Liver (tissue), 9 donors: ENCODE data around the gene RAB27B. TPM values are rescaled to one million over a fixed set of nuclear protein-coding genes. Genes with fewer than 3 reads are reported as not detected.

Source experiments
- DNase-seq: peaks from one replicate; pipeline ENCODE4 v3.0.0-alpha.2; 2017; ENCODE audit warnings: low spot score
- H3K27ac ChIP-seq, 2 donors: one replicate each; pipeline ENCODE4 v1.7.0; 2013; ENCODE audit warnings: inconsistent platforms in 2 of 2, low read length in 2 of 2, control low read depth in 1 of 2, low read depth in 1 of 2, mild to moderate bottlenecking in 1 of 2
- H3K27me3 ChIP-seq, 4 donors: one replicate each; pipeline versions ENCODE4 v1.6.1 to v1.7.0; 2013; ENCODE audit warnings: low read length in 3 of 4, inconsistent platforms in 1 of 4, mild to moderate bottlenecking in 1 of 4, moderate library complexity in 1 of 4; ENCODE audit not compliant: control insufficient read depth in 4 of 4, insufficient read depth in 4 of 4
- H3K36me3 ChIP-seq, 4 donors: one replicate each; pipeline versions ENCODE4 v1.6.1 to v1.7.0; 2013; ENCODE audit warnings: low read length in 3 of 4, mild to moderate bottlenecking in 3 of 4, low read depth in 1 of 4, moderate library complexity in 1 of 4; ENCODE audit not compliant: control insufficient read depth in 4 of 4, insufficient read depth in 3 of 4
- H3K4me1 ChIP-seq, 4 donors: one replicate each; pipeline versions ENCODE4 v1.6.1 to v1.7.0; 2013; ENCODE audit warnings: low read length in 3 of 4, mild to moderate bottlenecking in 3 of 4, moderate library complexity in 1 of 4; ENCODE audit not compliant: control insufficient read depth in 4 of 4, insufficient read depth in 4 of 4
- H3K4me3 ChIP-seq, 3 donors: one replicate each; pipeline versions ENCODE4 v1.6.1 to v1.7.0; 2013; ENCODE audit warnings: low read length in 3 of 3, control low read depth in 1 of 3, low read depth in 1 of 3, mild to moderate bottlenecking in 1 of 3
- H3K9ac ChIP-seq, 2 donors: one replicate each; pipeline ENCODE4 v1.7.0; 2013; ENCODE audit warnings: low read length in 2 of 2, mild to moderate bottlenecking in 2 of 2, moderate library complexity in 2 of 2, control low read depth in 1 of 2, low read depth in 1 of 2
- H3K9me3 ChIP-seq, 4 donors: one replicate each; pipeline versions ENCODE4 v1.6.1 to v1.7.0; 2013; ENCODE audit warnings: low read length in 3 of 4; ENCODE audit not compliant: control insufficient read depth in 4 of 4
- ATF3 ChIP-seq: IDR thresholded peaks from 2 replicates; pipeline ENCODE4 v1.6.1; 2016; ENCODE audit warnings: antibody characterized with exemption
- CTCF ChIP-seq: fragments of 150-350 bp; IDR thresholded peaks from 2 replicates; pipeline ENCODE4 v1.5.1; 2017; ENCODE audit warnings: improper control_type of control experiment, low read depth, low read length; ENCODE audit not compliant: missing input control
- EGR1 ChIP-seq, 2 donors: IDR thresholded peaks; 2 replicates each; pipeline ENCODE4 v1.6.1; 2016 to 2018; ENCODE audit warnings: antibody characterized with exemption in 2 of 2, low read depth in 2 of 2
- FOXA1 ChIP-seq: IDR thresholded peaks from 2 replicates; pipeline ENCODE4 v1.6.1; 2016; ENCODE audit warnings: antibody characterized with exemption
- FOXA2 ChIP-seq: IDR thresholded peaks from 2 replicates; pipeline ENCODE4 v1.6.1; 2016; ENCODE audit warnings: antibody characterized with exemption
- GABPA ChIP-seq, 2 donors: IDR thresholded peaks in 1 of 2; conservative IDR thresholded peaks in 1 of 2; 2 replicates each; pipeline ENCODE4 v1.6.1; 2016; ENCODE audit warnings: antibody characterized with exemption in 2 of 2, mild to moderate bottlenecking in 1 of 2, moderate library complexity in 1 of 2
- HNF4A ChIP-seq, 2 donors: conservative IDR thresholded peaks; 2 replicates each; pipeline ENCODE4 v1.6.1; 2016; ENCODE audit warnings: antibody characterized with exemption in 2 of 2, mild to moderate bottlenecking in 2 of 2
- HNF4G ChIP-seq: IDR thresholded peaks from 2 replicates; pipeline ENCODE4 v1.6.1; 2016; ENCODE audit warnings: antibody characterized with exemption
- JUND ChIP-seq, 2 donors: IDR thresholded peaks; 2 replicates each; pipeline ENCODE4 v1.6.1; 2016; ENCODE audit warnings: antibody characterized with exemption in 2 of 2
- NR2F2 ChIP-seq: IDR thresholded peaks from 2 replicates; pipeline ENCODE4 v1.6.1; 2016; ENCODE audit warnings: antibody characterized with exemption
- RAD21 ChIP-seq, 2 donors: IDR thresholded peaks; 2 replicates each; pipeline ENCODE4 v1.6.1; 2016; ENCODE audit warnings: antibody characterized with exemption in 2 of 2, mild to moderate bottlenecking in 2 of 2
- RXRA ChIP-seq, 2 donors: IDR thresholded peaks; 2 replicates each; pipeline ENCODE4 v1.6.1; 2017 to 2018; ENCODE audit warnings: antibody characterized with exemption in 2 of 2, mild to moderate bottlenecking in 1 of 2
- SP1 ChIP-seq: IDR thresholded peaks from 2 replicates; pipeline ENCODE4 v1.6.1; 2018; ENCODE audit warnings: antibody characterized with exemption, mild to moderate bottlenecking
- TAF1 ChIP-seq: conservative IDR thresholded peaks from 2 replicates; pipeline ENCODE4 v1.6.1; 2016; ENCODE audit warnings: antibody characterized with exemption, mild to moderate bottlenecking
- YY1 ChIP-seq: IDR thresholded peaks from 2 replicates; pipeline ENCODE4 v1.6.1; 2016; ENCODE audit warnings: antibody characterized with exemption, mild to moderate bottlenecking
- ZBTB33 ChIP-seq: IDR thresholded peaks from 2 replicates; pipeline ENCODE4 v1.6.1; 2016; ENCODE audit warnings: antibody characterized with exemption
- WGBS: extraction: QIAGEN DNeasy Blood & Tissue Kit; methylation state at CpG from one replicate; pipeline ENCODE4 v1.1.7; 2013; 5-methylcytosine and 5-hydroxymethylcytosine counted together
- polyA plus RNA-seq, 2 donors: library from polyadenylated mRNA; stranded (reverse) in 1 of 2; unstranded in 1 of 2; fragments of 200-250 nt in 1 of 2; fragments of >200 nt in 1 of 2; fragmentation: Nextera tagmentation in 1 of 2; extraction: Ambion mirVana in 1 of 2; gene quantifications; one replicate each; pipeline versions ENCODE4 v1.2.1 to v1.2.3, GENCODE V29; 2013 to 2015
- total RNA-seq, 2 donors: library from RNA; depleted of rRNA; stranded (reverse); fragments of >200 nt; gene quantifications; one replicate each; pipeline ENCODE4 v1.2.3, GENCODE V29; 2014
- TF ChIP-seq, protein P1 (sequence below): IDR thresholded peaks from 2 replicates; pipeline ENCODE4 v1.6.1; 2016; ENCODE audit warnings: antibody characterized with exemption
- TF ChIP-seq, protein P2 (sequence below): IDR thresholded peaks from 2 replicates; pipeline ENCODE4 v1.6.1; 2016; ENCODE audit warnings: antibody characterized with exemption, mild to moderate bottlenecking
- donor health status: healthy.
- donor health status: healthy.
- donor health status: healthy.
- donor health status: healthy.
- donor health status: healthy.

RAB27B gene
- total and polyA plus RNA-seq, 4 donors, result 0.13 to 4.5 (median 0.24) TPM

- Histone ChIP-seq H3K9ac (no peak overlapping the region), H3K9me3 (no peaks in the 10 kb centered on the region), H3K4me3 (no peak overlapping the region), H3K36me3 (no peaks in the 10 kb centered on the region), H3K4me1 (no peaks in the 10 kb centered on the region), H3K27me3 (no peaks in the 10 kb centered on the region), H3K27ac (no peak overlapping the region)
- no peak for DNase-seq
- TF ChIP-seq SP1 (no peak), CTCF (no peak), ZBTB33 (no peak), NR2F2 (no peak), ATF3 (no peak), EGR1 (IDR thresholded peaks at IDR 0.05; ENCODE audit: low read depth in 2 of 2) (no peak), YY1 (no peak), TAF1 (no peak), GABPA (IDR thresholded peaks at IDR 0.05 in 1 of 2, conservative IDR thresholded peaks at IDR 0.05 in 1 of 2) (no peak), FOXA1 (no peak), HNF4G (no peak), FOXA2 (no peak)
- TF ChIP-seq, protein P1, sequence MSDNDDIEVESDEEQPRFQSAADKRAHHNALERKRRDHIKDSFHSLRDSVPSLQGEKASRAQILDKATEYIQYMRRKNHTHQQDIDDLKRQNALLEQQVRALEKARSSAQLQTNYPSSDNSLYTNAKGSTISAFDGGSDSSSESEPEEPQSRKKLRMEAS, result no peak
- TF ChIP-seq, protein P2, sequence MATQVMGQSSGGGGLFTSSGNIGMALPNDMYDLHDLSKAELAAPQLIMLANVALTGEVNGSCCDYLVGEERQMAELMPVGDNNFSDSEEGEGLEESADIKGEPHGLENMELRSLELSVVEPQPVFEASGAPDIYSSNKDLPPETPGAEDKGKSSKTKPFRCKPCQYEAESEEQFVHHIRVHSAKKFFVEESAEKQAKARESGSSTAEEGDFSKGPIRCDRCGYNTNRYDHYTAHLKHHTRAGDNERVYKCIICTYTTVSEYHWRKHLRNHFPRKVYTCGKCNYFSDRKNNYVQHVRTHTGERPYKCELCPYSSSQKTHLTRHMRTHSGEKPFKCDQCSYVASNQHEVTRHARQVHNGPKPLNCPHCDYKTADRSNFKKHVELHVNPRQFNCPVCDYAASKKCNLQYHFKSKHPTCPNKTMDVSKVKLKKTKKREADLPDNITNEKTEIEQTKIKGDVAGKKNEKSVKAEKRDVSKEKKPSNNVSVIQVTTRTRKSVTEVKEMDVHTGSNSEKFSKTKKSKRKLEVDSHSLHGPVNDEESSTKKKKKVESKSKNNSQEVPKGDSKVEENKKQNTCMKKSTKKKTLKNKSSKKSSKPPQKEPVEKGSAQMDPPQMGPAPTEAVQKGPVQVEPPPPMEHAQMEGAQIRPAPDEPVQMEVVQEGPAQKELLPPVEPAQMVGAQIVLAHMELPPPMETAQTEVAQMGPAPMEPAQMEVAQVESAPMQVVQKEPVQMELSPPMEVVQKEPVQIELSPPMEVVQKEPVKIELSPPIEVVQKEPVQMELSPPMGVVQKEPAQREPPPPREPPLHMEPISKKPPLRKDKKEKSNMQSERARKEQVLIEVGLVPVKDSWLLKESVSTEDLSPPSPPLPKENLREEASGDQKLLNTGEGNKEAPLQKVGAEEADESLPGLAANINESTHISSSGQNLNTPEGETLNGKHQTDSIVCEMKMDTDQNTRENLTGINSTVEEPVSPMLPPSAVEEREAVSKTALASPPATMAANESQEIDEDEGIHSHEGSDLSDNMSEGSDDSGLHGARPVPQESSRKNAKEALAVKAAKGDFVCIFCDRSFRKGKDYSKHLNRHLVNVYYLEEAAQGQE, result no peak
- 71% methylated on average over 5 of the region's 5 CpGs for WGBS
Measured at GRCh38 chr18:54787121-54787520, 41.2 kb upstream of the RAB27B start.

DNA sequence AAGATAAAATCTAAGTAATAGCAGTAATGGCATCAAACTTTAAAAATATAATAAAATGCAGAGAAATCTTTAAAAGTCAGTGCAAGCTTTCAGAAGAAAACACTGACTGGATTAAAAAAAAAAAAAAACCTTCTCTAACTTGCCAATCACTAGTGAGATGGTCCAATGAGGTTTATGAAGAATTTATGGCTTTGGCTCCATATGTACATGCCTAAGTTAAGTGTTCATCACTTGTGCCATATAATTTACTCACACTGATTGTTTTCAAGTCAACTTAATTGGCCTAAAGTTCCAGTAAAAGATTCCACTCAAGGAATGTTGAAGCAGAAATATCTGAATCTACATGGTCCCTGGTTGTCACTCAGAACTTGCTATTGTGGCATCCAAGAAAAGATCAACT is 40.7 kb upstream of the RAB27B start:
- H3K4me1 ChIP-seq, result no peaks in the 10 kb centered on the region
- no peak overlapping the region for H3K27ac ChIP-seq
- H3K9me3 ChIP-seq, result no peaks in the 10 kb centered on the region
- no peak overlapping the region for H3K9ac ChIP-seq
- no peak overlapping the region for H3K4me3 ChIP-seq
- no peaks in the 10 kb centered on the region for H3K36me3 ChIP-seq
- no peaks in the 10 kb centered on the region for H3K27me3 ChIP-seq
- no peak for DNase-seq
- TF ChIP-seq GABPA (IDR thresholded peaks at IDR 0.05 in 1 of 2, conservative IDR thresholded peaks at IDR 0.05 in 1 of 2) (no peak), FOXA1 (no peak), TAF1 (no peak), CTCF (no peak), JUND (IDR thresholded peaks at IDR 0.05) (no peak), RXRA (IDR thresholded peaks at IDR 0.05) (no peak), RAD21 (IDR thresholded peaks at IDR 0.05) (no peak), HNF4A (conservative IDR thresholded peaks at IDR 0.05) (no peak), EGR1 (IDR thresholded peaks at IDR 0.05; ENCODE audit: low read depth in 2 of 2) (no peak), SP1 (no peak), YY1 (no peak)
- TF ChIP-seq, protein P1, result no peak
- TF ChIP-seq, protein P2, result no peak
